ENCODE data around the gene IMPDH1. TPM values are rescaled to one million over a fixed set of nuclear protein-coding genes. Genes with fewer than 3 reads are reported as not detected.

The IMPDH1 gene
- total RNA-seq, 3 donors from 2014 or later (not counting 1 experiment from before 2014, with no cell fraction given), result 77.8 to 94.1 (median 89.6) TPM

DNA sequence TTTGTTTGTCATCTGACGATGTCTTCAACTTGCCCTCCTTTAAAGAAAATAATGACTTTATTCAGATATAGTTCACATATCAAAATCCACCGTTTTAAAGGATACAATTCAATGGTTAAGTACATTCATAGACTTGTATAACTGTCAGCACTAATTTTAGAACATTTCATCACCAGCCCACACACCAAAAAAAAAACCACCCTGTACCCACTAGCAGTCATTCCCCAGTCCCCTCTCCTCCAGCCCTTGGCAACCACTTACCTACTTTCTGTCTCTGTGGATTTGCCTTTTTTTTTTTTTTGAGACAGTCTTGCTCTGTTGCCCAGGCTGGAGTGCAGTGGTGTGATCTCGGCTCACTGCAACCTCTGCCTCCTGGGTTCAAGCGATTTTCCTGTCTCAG, 40.6 kb upstream of the IMPDH1 start:
- TF ChIP-seq, protein P1, sequence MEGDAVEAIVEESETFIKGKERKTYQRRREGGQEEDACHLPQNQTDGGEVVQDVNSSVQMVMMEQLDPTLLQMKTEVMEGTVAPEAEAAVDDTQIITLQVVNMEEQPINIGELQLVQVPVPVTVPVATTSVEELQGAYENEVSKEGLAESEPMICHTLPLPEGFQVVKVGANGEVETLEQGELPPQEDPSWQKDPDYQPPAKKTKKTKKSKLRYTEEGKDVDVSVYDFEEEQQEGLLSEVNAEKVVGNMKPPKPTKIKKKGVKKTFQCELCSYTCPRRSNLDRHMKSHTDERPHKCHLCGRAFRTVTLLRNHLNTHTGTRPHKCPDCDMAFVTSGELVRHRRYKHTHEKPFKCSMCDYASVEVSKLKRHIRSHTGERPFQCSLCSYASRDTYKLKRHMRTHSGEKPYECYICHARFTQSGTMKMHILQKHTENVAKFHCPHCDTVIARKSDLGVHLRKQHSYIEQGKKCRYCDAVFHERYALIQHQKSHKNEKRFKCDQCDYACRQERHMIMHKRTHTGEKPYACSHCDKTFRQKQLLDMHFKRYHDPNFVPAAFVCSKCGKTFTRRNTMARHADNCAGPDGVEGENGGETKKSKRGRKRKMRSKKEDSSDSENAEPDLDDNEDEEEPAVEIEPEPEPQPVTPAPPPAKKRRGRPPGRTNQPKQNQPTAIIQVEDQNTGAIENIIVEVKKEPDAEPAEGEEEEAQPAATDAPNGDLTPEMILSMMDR (IDR thresholded peaks at IDR 0.05), result no peak
- Histone ChIP-seq H3K4me3 (ENCODE audit: low read length) (no peak overlapping the region), H3K9me3 (ENCODE audit: control insufficient read depth, insufficient read depth, low read length) (no peaks in the 10 kb centered on the region), H3K36me3 (ENCODE audit: control insufficient read depth, insufficient read depth, low read length) (no peaks in the 10 kb centered on the region), H3K27me3 (ENCODE audit: control insufficient read depth, insufficient read depth, low read length) (no peaks in the 10 kb centered on the region), H3K27ac (ENCODE audit: low read length) (no peak overlapping the region), H3K4me1 (ENCODE audit: control insufficient read depth, insufficient read depth, low read length) (peaks cover 8% of the 10 kb centered on the region)
- DNase-seq, result no peak
- 62% methylated on average over 4 of the region's 4 CpGs for WGBS (ENCODE audit: insufficient coverage)
- Mint-ChIP-seq H3K4me3 (no peak overlapping the region), H3K4me1 (peaks cover 5% of the 10 kb centered on the region in 2 donors), H3K9me3 (no peaks in the 10 kb centered on the region), H3K27ac (no peak overlapping the region), H3K36me3 (no peaks in the 10 kb centered on the region), H3K27me3 (ENCODE audit: low read depth in 2 of 2) (peaks cover 14 to 17% of the 10 kb centered on the region in 2 donors)
- intact Hi-C loops (cut with micrococcal nuclease), result loop anchor here (10.0 kb wide), 1 partner anchor 84 kb away; no protein-coding TSS in a partner anchor
- ATAC-seq, result no peak

DNA sequence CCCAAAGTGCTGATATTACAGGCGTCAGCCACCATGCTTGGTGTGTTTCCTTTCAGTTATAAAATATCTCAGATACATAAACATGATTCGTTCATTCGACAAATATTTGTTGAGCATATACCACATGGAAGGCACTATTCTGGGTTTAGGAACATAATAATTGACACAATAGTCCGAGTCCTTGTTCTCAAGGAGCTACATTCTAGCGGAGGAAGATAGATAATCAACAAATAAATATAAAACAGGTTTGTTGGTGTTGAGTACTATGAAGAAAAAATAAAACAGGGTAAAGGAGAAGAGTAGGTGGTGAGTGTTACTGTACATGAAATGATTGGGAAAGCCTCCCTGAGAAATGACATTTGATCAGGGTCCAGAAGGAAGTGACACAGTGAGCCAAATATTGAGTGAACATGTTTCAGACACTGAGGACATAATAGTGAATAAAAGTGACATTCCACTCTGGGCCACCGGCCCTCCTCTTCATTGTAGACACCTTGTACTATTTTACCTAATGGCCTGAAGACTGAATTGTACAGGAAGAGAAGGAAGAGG, 39.0 kb upstream of the IMPDH1 start:
- TF ChIP-seq, protein P1 (IDR thresholded peaks at IDR 0.05), result no peak
- Mint-ChIP-seq H3K4me3 (no peak overlapping the region), H3K27me3 (ENCODE audit: low read depth in 2 of 2) (peaks cover 14 to 17% of the 10 kb centered on the region in 2 donors), H3K4me1 (no peaks in the 10 kb centered on the region), H3K36me3 (no peaks in the 10 kb centered on the region), H3K9me3 (no peaks in the 10 kb centered on the region), H3K27ac (no peak overlapping the region)
- H3K4me3 ChIP-seq (ENCODE audit: low read length), result no peak overlapping the region
- H3K27me3 ChIP-seq (ENCODE audit: control insufficient read depth, insufficient read depth, low read length), result no peaks in the 10 kb centered on the region
- no peaks in the 10 kb centered on the region for H3K9me3 ChIP-seq (ENCODE audit: control insufficient read depth, insufficient read depth, low read length)
- no peaks in the 10 kb centered on the region for H3K4me1 ChIP-seq (ENCODE audit: control insufficient read depth, insufficient read depth, low read length)
- DNase-seq (no peak), ATAC-seq (no peak)
- WGBS (ENCODE audit: insufficient coverage), result 93% methylated on average over 3 of the region's 6 CpGs
- H3K36me3 ChIP-seq (ENCODE audit: control insufficient read depth, insufficient read depth, low read length), result no peaks in the 10 kb centered on the region
- intact Hi-C loops (cut with micrococcal nuclease), result no loop called here
- no peak overlapping the region for H3K27ac ChIP-seq (ENCODE audit: low read length)

GRCh38 chr7:128447941-128448564, 38.3 kb upstream of the IMPDH1 start:
- no peaks in the 10 kb centered on the region for H3K27me3 ChIP-seq (ENCODE audit: control insufficient read depth, insufficient read depth, low read length)
- 55% methylated on average over 3 of the region's 4 CpGs for WGBS (ENCODE audit: insufficient coverage)
- no peaks in the 10 kb centered on the region for H3K36me3 Mint-ChIP-seq
- no peak overlapping the region for H3K4me3 ChIP-seq (ENCODE audit: low read length)
- no peak overlapping the region for H3K4me3 Mint-ChIP-seq
- no peaks in the 10 kb centered on the region for H3K9me3 ChIP-seq (ENCODE audit: control insufficient read depth, insufficient read depth, low read length)
- H3K4me1 ChIP-seq (ENCODE audit: control insufficient read depth, insufficient read depth, low read length), result no peaks in the 10 kb centered on the region
- no peak overlapping the region for H3K27ac Mint-ChIP-seq
- intact Hi-C loops (cut with micrococcal nuclease), result no loop called here
- ATAC-seq (no peak), DNase-seq (no peak)
- H3K27ac ChIP-seq (ENCODE audit: low read length), result no peak overlapping the region
- TF ChIP-seq, protein P1 (IDR thresholded peaks at IDR 0.05), result no peak
- no peaks in the 10 kb centered on the region for H3K9me3 Mint-ChIP-seq
- H3K36me3 ChIP-seq (ENCODE audit: control insufficient read depth, insufficient read depth, low read length), result no peaks in the 10 kb centered on the region
- H3K4me1 Mint-ChIP-seq, result no peaks in the 10 kb centered on the region
- peaks cover 17% of the 10 kb centered on the region in 2 donors for H3K27me3 Mint-ChIP-seq (ENCODE audit: low read depth in 2 of 2)
